B cell (primary cell): Measurements from ENCODE around the gene PLD1. TPM values are rescaled to one million over a fixed set of nuclear protein-coding genes. Genes with fewer than 3 reads are reported as not detected.

Source experiments
- ATAC-seq: fragments of 200-7000 bp; cut with Tn5 transposase; one replicate; pipeline ENCODE4 v1.10.0; 2021; ENCODE audit warnings: low read depth, mild to moderate bottlenecking, moderate number of reproducible peaks, moderate library complexity
- CTCF ChIA-PET: fragments of 350-600 bp; sonication (Branson Sonifier 250); formaldehyde crosslinking; loops from one replicate; lab custom pipeline; 2021; ENCODE audit warnings: antibody characterized with exemption, inconsistent platforms; lab: Charles Lee
- POLR2A ChIA-PET: fragments of 350-600 bp; sonication (Branson Sonifier 250); formaldehyde crosslinking; loops from one replicate; lab custom pipeline; 2021; ENCODE audit warnings: antibody characterized with exemption; lab: Charles Lee
- DNase-seq: peaks from one replicate; pipeline ENCODE4 v3.0.0; 2013
- H2AFZ ChIP-seq: 2 replicates; pipeline ENCODE4 v1.6.1; 2012; ENCODE audit warnings: mild to moderate bottlenecking, low read depth, low read length; ENCODE audit not compliant: insufficient read depth, poor library complexity, severe bottlenecking
- H3K27ac ChIP-seq, 2 donors: 1 replicate in 1 of 2; 2 replicates in 1 of 2; pipeline ENCODE4 v1.5.1; 2012 to 2013; ENCODE audit warnings: low read length in 2 of 2, mild to moderate bottlenecking in 2 of 2, moderate library complexity in 1 of 2
- H3K27me3 ChIP-seq, 4 experiments: fragments of 200-600 bp in 1 of 4; sonication (generic) in 1 of 4; replicated peaks in 1 of 4; 1 replicate in 2 of 4; 2 replicates in 2 of 4; pipeline versions ENCODE4 v1.6.1 to v1.7.0; 2013 to 2016; ENCODE audit warnings: low read length in 3 of 4, mild to moderate bottlenecking in 2 of 4, mixed read lengths in 1 of 4, moderate library complexity in 1 of 4; ENCODE audit not compliant: insufficient read depth in 4 of 4, control insufficient read depth in 3 of 4; ENCODE audit errors: control extremely low read depth in 1 of 4
- H3K36me3 ChIP-seq, 2 experiments: replicated peaks in 1 of 2; 1 replicate in 1 of 2; 2 replicates in 1 of 2; pipeline versions ENCODE4 v1.6.1 to v1.7.1; 2013; ENCODE audit warnings: low read length in 1 of 2; ENCODE audit not compliant: insufficient read depth in 2 of 2, control insufficient read depth in 1 of 2; ENCODE audit errors: control extremely low read depth in 1 of 2, extremely low read depth in 1 of 2
- H3K4me1 ChIP-seq, 2 donors: fragments of 200-600 bp in 1 of 2; sonication (generic) in 1 of 2; 1 replicate in 1 of 2; 2 replicates in 1 of 2; pipeline versions ENCODE4 v1.5.1 to v1.6.1; 2013 to 2017; ENCODE audit warnings: low read length in 2 of 2; ENCODE audit not compliant: control insufficient read depth in 2 of 2, insufficient read depth in 2 of 2
- H3K4me2 ChIP-seq: replicated peaks from 2 replicates; pipeline ENCODE3; 2012; ENCODE audit warnings: mild to moderate bottlenecking, low read depth, low read length; ENCODE audit not compliant: poor library complexity, severe bottlenecking
- H3K4me3 ChIP-seq, 5 experiments: fragments of 200-600 bp in 1 of 5; sonication (generic) in 1 of 5; 1 replicate in 3 of 5; 2 replicates in 2 of 5; pipeline versions ENCODE4 v1.5.1 to v1.7.0; 2011 to 2016; ENCODE audit warnings: low read length in 4 of 5, mild to moderate bottlenecking in 4 of 5, low read depth in 2 of 5, control low read depth in 1 of 5, moderate library complexity in 1 of 5; ENCODE audit not compliant: insufficient read depth in 1 of 5; ENCODE audit errors: control extremely low read depth in 1 of 5, extremely low read depth in 1 of 5
- H3K79me2 ChIP-seq: fragments of 200-600 bp; sonication (generic); one replicate; pipeline ENCODE4 v1.6.0; 2016; ENCODE audit warnings: low read length; ENCODE audit not compliant: control insufficient read depth, insufficient read depth
- H3K9ac ChIP-seq: fragments of 200-600 bp; sonication (generic); 2 replicates; pipeline ENCODE4 v1.6.1; 2017; ENCODE audit warnings: mild to moderate bottlenecking, low read length, moderate library complexity
- H3K9me3 ChIP-seq, 3 donors: one replicate each; pipeline versions ENCODE4 v1.6.1 to v1.7.1; 2013; ENCODE audit warnings: low read length in 2 of 3; ENCODE audit not compliant: control insufficient read depth in 2 of 3, insufficient read depth in 1 of 3; ENCODE audit errors: control extremely low read depth in 1 of 3
- H4K20me1 ChIP-seq: 2 replicates; pipeline ENCODE4 v1.6.0; 2012; ENCODE audit warnings: mild to moderate bottlenecking, low read length; ENCODE audit not compliant: insufficient read depth, control insufficient read depth, poor library complexity, severe bottlenecking
- H3K27ac Mint-ChIP-seq: one replicate; pipeline ENCODE4 v1.8.0; 2021; ENCODE audit warnings: mixed read lengths
- H3K27me3 Mint-ChIP-seq: one replicate; pipeline ENCODE4 v1.8.0; 2021; ENCODE audit warnings: mixed read lengths
- H3K4me1 Mint-ChIP-seq: one replicate; pipeline ENCODE4 v1.8.0; 2021; ENCODE audit warnings: mixed read lengths
- H3K4me3 Mint-ChIP-seq: one replicate; pipeline ENCODE4 v1.8.0; 2021; ENCODE audit warnings: mixed read lengths
- H3K9me3 Mint-ChIP-seq: one replicate; pipeline ENCODE4 v1.8.0; 2022; ENCODE audit warnings: mixed read lengths; ENCODE audit not compliant: insufficient read depth
- CTCF ChIP-seq: fragments of 200-600 bp; IDR thresholded peaks from one replicate; pipeline ENCODE4 v1.8.0; 2022; ENCODE audit warnings: antibody characterized with exemption, mild to moderate bottlenecking
- EZH2 ChIP-seq: IDR thresholded peaks from 2 replicates; pipeline ENCODE4 v1.6.1; 2012; ENCODE audit warnings: borderline replicate concordance, low read depth, mild to moderate bottlenecking, moderate library complexity, low read length; ENCODE audit not compliant: insufficient read depth, poor library complexity, severe bottlenecking
- WGBS: methylation state at CpG from one replicate; pipeline ENCODE4 v1.1.5; 2013; ENCODE audit warnings: missing lambda C conversion rate; ENCODE audit not compliant: insufficient coverage; 5-methylcytosine and 5-hydroxymethylcytosine counted together
- intact Hi-C: fragments of 100-400 bp; cut with micrococcal nuclease; formaldehyde crosslinking; loops from one replicate; pipeline ENCODE4 v1.10.0; 2022
- polyA plus RNA-seq: library from polyadenylated mRNA; depleted of rRNA; stranded (reverse); fragments of >200 nt; gene quantifications from 2 replicates; pipeline ENCODE4 v1.2.3, GENCODE V29; 2012
- total RNA-seq, 2 donors: library from RNA; stranded (reverse); fragments of 120-200 nt in 1 of 2; gene quantifications; 1 replicate in 1 of 2; 2 replicates in 1 of 2; pipeline versions ENCODE4 v1.2.3 to v1.2.4, GENCODE V29; 2013 to 2022

Gene PLD1
- total and polyA plus RNA-seq, 2 donors (not counting 1 experiment from before 2014, with no cell fraction given) = 0.24 to 0.52 TPM

DNA sequence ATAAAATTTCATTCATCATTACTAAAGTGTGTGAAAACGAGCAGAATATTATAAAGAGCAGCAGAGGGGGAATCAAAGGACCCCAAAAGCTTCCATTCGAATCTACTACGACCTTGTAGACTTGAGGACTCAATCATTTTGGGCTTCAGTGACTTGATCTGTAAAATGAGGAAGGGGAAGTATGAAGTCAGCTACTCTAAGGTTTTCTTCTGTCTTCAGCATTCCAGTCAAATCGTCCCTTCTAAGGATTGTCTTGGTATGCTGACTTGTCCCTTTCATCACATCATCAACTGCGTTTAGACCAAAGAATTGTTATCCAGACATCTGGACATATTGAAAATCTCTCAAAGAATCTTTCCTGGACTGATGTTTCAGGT, 44.8 kb downstream of the PLD1 start:
- Mint-ChIP-seq H3K4me1 (no peaks in the 10 kb centered on the region), H3K27me3 (peaks cover 6% of the 10 kb centered on the region), H3K4me3 (no peak overlapping the region), H3K9me3 (no peaks in the 10 kb centered on the region), H3K27ac (no peak overlapping the region)
- H4K20me1 ChIP-seq = no peaks in the 10 kb centered on the region
- TF ChIP-seq CTCF = no peak
- TF ChIP-seq EZH2 = no peak
- no peaks in the 10 kb centered on the region for H3K27me3 ChIP-seq
- H3K4me1 ChIP-seq = no peaks in the 10 kb centered on the region
- H3K9me3 ChIP-seq = no peaks in the 10 kb centered on the region
- 100% methylated on average over 3 of the region's 5 CpGs for WGBS
- no peak overlapping the region for H3K4me3 ChIP-seq
- H3K4me2 ChIP-seq = no peak overlapping the region
- POLR2A ChIA-PET = no interaction called here
- no peaks in the 10 kb centered on the region for H3K36me3 ChIP-seq
- H3K79me2 ChIP-seq = no peaks in the 10 kb centered on the region
- H2AFZ ChIP-seq = no peak overlapping the region
- H3K9ac ChIP-seq = no peak overlapping the region
- no peak for ATAC-seq
- DNase-seq = no peak
- intact Hi-C loops = no loop called here
- H3K27ac ChIP-seq = no peak overlapping the region
- CTCF ChIA-PET = no interaction called here

DNA sequence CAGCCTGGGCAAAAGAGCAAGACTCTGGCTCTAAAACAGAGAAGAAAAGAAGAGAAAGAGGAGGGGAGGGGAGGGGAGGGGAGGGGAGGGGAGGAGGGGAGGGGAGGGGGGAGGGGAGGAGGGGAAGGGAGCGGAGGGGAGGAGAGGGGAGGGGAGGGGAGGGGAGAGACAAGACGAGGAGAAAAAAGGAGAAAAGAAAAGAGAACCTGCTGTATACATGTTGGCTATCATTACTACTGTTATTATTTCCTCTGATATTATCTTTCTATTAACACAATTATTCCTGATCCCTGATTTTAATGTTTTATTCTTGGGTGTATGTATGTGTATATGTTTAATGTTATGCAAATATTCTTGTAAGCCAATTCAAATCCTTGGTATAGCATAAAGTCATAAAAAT, 46.9 kb downstream of the PLD1 start:
- Mint-ChIP-seq H3K4me1 (no peaks in the 10 kb centered on the region), H3K27ac (no peak overlapping the region), H3K27me3 (peaks cover 10% of the 10 kb centered on the region), H3K9me3 (no peaks in the 10 kb centered on the region), H3K4me3 (no peak overlapping the region)
- Histone ChIP-seq H3K4me3 (no peak overlapping the region), H3K27me3 (no peaks in the 10 kb centered on the region), H3K4me2 (no peak overlapping the region), H3K9ac (no peak overlapping the region), H3K27ac (no peak overlapping the region), H3K36me3 (no peaks in the 10 kb centered on the region), H3K79me2 (no peaks in the 10 kb centered on the region), H3K9me3 (no peaks in the 10 kb centered on the region), H3K4me1 (no peaks in the 10 kb centered on the region), H2AFZ (no peak overlapping the region), H4K20me1 (no peaks in the 10 kb centered on the region)
- WGBS = no CpG with 5 or more reads among the region's 2 CpGs
- ATAC-seq (no peak), DNase-seq (no peak)
- intact Hi-C loops = no loop called here
- POLR2A ChIA-PET = no interaction called here
- no peak for TF ChIP-seq CTCF
- no peak for TF ChIP-seq EZH2
- CTCF ChIA-PET = interaction anchor here (0.6 kb wide), 1 partner anchor 320 kb away, joined by 6 read pairs; no protein-coding TSS in a partner anchor
